Keratinocyte (primary cell): Measurements from ENCODE around the gene HYAL4.

Experiments used
- EZH2 ChIP-seq: IDR thresholded peaks from one replicate; pipeline ENCODE4 v1.6.1; 2012; ENCODE audit warnings: inconsistent platforms, mild to moderate bottlenecking, low read length, moderate library complexity
- TF ChIP-seq, protein P1 (sequence below), 3 experiments: IDR thresholded peaks in 1 of 3; conservative IDR thresholded peaks in 1 of 3; optimal IDR thresholded peaks in 1 of 3; 2 replicates in 2 of 3; 3 replicates in 1 of 3; pipeline versions ENCODE3 to v1.5.1; 2011; ENCODE audit warnings: low read length in 3 of 3, mild to moderate bottlenecking in 3 of 3, moderate library complexity in 2 of 3, control low read depth in 1 of 3, inconsistent platforms in 1 of 3; ENCODE audit not compliant: insufficient read depth in 2 of 3; ENCODE audit errors: extremely low read depth in 1 of 3

DNA sequence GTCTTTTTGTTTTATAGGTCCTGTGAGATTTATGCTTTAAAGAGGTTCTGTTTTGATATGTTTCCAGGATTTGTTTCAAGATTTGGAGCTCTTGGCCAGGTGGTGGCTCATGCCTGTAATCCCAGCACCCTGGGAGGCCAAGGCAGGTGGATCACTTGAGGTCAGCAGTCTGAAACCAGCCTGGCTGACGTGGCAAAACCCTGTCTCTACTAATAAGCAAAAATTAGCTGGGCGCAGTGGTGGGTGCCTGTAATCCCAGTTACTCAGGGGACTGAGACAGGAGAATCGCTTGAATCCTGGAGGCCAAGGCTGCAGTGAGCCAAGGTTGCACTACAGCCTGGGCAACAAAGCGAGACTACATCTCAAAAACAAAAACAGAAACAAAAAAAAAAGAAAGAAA, 8.3 kb upstream of the HYAL4 start:
- TF ChIP-seq, protein P1, sequence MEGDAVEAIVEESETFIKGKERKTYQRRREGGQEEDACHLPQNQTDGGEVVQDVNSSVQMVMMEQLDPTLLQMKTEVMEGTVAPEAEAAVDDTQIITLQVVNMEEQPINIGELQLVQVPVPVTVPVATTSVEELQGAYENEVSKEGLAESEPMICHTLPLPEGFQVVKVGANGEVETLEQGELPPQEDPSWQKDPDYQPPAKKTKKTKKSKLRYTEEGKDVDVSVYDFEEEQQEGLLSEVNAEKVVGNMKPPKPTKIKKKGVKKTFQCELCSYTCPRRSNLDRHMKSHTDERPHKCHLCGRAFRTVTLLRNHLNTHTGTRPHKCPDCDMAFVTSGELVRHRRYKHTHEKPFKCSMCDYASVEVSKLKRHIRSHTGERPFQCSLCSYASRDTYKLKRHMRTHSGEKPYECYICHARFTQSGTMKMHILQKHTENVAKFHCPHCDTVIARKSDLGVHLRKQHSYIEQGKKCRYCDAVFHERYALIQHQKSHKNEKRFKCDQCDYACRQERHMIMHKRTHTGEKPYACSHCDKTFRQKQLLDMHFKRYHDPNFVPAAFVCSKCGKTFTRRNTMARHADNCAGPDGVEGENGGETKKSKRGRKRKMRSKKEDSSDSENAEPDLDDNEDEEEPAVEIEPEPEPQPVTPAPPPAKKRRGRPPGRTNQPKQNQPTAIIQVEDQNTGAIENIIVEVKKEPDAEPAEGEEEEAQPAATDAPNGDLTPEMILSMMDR (optimal IDR thresholded peaks at IDR 0.05 in 1 of 3, IDR thresholded peaks at IDR 0.05 in 1 of 3, conservative IDR thresholded peaks at IDR 0.05 in 1 of 3; ENCODE audit: extremely low read depth in 1 of 3, insufficient read depth in 2 of 3, low read length in 3 of 3): no peak
- no peak for TF ChIP-seq EZH2
